Measurements from ENCODE around the gene CLTCL1.
"Not testable (repeated sequence)": the region's sequence is repeated elsewhere in the genome, so short reads cannot be mapped to it uniquely, and the experiment has no call there.

The CLTCL1 gene

GRCh38 chr22:19291580-19292457 is at the start of gene CLTCL1:
Gene CLTCL1 (minus strand): TSS chr22:19291719. CDS start chr22:19291641, 78 bp downstream.
- H3K4me3 ChIP-seq (ENCODE audit: low read length): peak within 1 kb of the TSS; percentile 96
- peaks cover 25% of the 10 kb centered on the region for H3K27me3 ChIP-seq (ENCODE audit: control insufficient read depth, insufficient read depth, low read length)
- no peaks in the 10 kb centered on the region for H3K9me3 ChIP-seq (ENCODE audit: control insufficient read depth, low read length)
- H3K9ac ChIP-seq (ENCODE audit: low read length): peak within 1 kb of the TSS; percentile 73
- peaks cover 18% of the 10 kb centered on the region for H3K4me1 ChIP-seq (ENCODE audit: control insufficient read depth, insufficient read depth, low read length)
- H3K36me3 ChIP-seq (ENCODE audit: control insufficient read depth, insufficient read depth, low read length): no peaks in the 10 kb centered on the region

DNA sequence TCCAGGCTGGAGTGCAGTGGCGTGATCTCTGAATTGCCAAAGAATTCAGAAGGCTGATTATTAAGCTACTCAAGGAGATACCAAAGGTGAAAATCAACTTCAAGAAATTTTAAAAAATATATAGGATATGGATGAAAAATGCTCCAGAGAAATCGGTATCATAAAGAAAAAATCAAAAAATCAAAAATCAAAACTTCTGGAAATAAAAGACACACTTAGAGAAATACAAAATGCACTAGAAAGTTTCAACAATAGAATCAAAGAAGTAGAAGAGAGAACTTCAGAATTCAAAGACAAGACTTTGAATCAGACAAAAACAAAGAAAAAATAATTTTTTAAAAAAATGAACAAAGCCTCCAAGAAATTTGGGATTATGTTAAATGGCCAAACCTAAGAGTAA is 45.6 kb upstream of the CLTCL1 start:
- no peak overlapping the region for H3K9ac ChIP-seq (ENCODE audit: low read length)
- no peaks in the 10 kb centered on the region for H3K36me3 ChIP-seq (ENCODE audit: control insufficient read depth, insufficient read depth, low read length)
- H3K4me3 ChIP-seq (ENCODE audit: low read length): no peak overlapping the region
- H3K27me3 ChIP-seq (ENCODE audit: control insufficient read depth, insufficient read depth, low read length): no peaks in the 10 kb centered on the region
- H3K4me1 ChIP-seq (ENCODE audit: control insufficient read depth, insufficient read depth, low read length): no peaks in the 10 kb centered on the region
- H3K9me3 ChIP-seq (ENCODE audit: control insufficient read depth, low read length): no peaks in the 10 kb centered on the region

GRCh38 chr22:19336133-19337075 is 44.9 kb upstream of the CLTCL1 start:
- no peaks in the 10 kb centered on the region for H3K4me1 ChIP-seq (ENCODE audit: control insufficient read depth, insufficient read depth, low read length)
- peaks cover 5% of the 10 kb centered on the region for H3K36me3 ChIP-seq (ENCODE audit: control insufficient read depth, insufficient read depth, low read length)
- H3K9ac ChIP-seq (ENCODE audit: low read length): no peak overlapping the region
- no peaks in the 10 kb centered on the region for H3K27me3 ChIP-seq (ENCODE audit: control insufficient read depth, insufficient read depth, low read length)
- no peak overlapping the region for H3K4me3 ChIP-seq (ENCODE audit: low read length)
- H3K9me3 ChIP-seq (ENCODE audit: control insufficient read depth, low read length): no peaks in the 10 kb centered on the region

DNA sequence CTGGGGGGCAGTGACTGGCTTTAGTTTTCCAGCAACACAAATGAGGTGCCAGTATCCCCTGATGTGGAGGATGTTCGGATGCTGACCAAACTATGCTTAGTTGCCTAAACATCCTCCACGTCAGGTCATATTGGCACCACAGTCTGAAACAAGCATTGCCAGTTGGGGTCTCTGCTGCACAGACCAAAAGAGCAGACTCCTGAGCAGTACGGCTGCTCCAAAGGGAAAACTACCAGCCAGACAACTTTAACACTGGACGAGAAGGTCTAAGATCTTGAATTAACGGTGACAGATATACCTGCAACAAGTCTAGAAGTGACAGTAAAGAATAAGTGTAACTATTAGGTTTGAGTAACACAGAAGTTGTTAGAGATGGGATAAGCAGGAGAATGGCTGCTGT is 40.5 kb upstream of the CLTCL1 start:
- Histone ChIP-seq H3K4me3 (ENCODE audit: low read length) (no peak overlapping the region), H3K36me3 (ENCODE audit: control insufficient read depth, insufficient read depth, low read length) (peaks cover 10% of the 10 kb centered on the region), H3K9ac (ENCODE audit: low read length) (no peak overlapping the region), H3K27me3 (ENCODE audit: control insufficient read depth, insufficient read depth, low read length) (no peaks in the 10 kb centered on the region), H3K4me1 (ENCODE audit: control insufficient read depth, insufficient read depth, low read length) (no peaks in the 10 kb centered on the region), H3K9me3 (ENCODE audit: control insufficient read depth, low read length) (no peaks in the 10 kb centered on the region)

DNA sequence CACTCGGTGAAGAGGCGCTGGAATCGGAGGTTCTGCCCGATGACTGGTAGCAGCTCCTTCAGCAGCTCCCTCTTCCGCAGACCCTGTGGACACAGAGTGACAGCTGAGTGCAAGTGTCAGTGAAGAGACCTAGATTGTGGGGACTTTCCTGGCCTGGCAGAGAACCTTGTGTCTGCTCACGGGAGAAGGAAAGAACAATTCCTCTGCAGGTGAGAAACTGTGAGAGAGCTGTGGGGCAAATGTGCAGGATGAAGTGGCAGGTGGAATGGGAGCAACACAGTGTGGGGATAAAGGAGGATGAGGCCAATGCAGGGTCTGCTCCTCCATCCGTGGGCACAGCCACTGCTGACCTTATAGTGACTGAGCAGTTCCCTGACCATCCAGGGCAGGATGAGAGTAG is 40.0 kb upstream of the CLTCL1 start:
- peaks cover 10% of the 10 kb centered on the region for H3K36me3 ChIP-seq (ENCODE audit: control insufficient read depth, insufficient read depth, low read length)
- H3K27me3 ChIP-seq (ENCODE audit: control insufficient read depth, insufficient read depth, low read length): no peaks in the 10 kb centered on the region
- H3K9ac ChIP-seq (ENCODE audit: low read length): no peak overlapping the region
- no peaks in the 10 kb centered on the region for H3K9me3 ChIP-seq (ENCODE audit: control insufficient read depth, low read length)
- H3K4me1 ChIP-seq (ENCODE audit: control insufficient read depth, insufficient read depth, low read length): no peaks in the 10 kb centered on the region
- no peak overlapping the region for H3K4me3 ChIP-seq (ENCODE audit: low read length)

- no peaks in the 10 kb centered on the region for H3K4me1 ChIP-seq (ENCODE audit: control insufficient read depth, insufficient read depth, low read length)
- H3K9ac ChIP-seq (ENCODE audit: low read length): no peak overlapping the region
- no peaks in the 10 kb centered on the region for H3K9me3 ChIP-seq (ENCODE audit: control insufficient read depth, low read length)
- peaks cover 10% of the 10 kb centered on the region for H3K36me3 ChIP-seq (ENCODE audit: control insufficient read depth, insufficient read depth, low read length)
- H3K4me3 ChIP-seq (ENCODE audit: low read length): no peak overlapping the region
- no peaks in the 10 kb centered on the region for H3K27me3 ChIP-seq (ENCODE audit: control insufficient read depth, insufficient read depth, low read length)
These were observed 39.4 kb upstream of the CLTCL1 start for GRCh38 chr22:19330865-19331418.

DNA sequence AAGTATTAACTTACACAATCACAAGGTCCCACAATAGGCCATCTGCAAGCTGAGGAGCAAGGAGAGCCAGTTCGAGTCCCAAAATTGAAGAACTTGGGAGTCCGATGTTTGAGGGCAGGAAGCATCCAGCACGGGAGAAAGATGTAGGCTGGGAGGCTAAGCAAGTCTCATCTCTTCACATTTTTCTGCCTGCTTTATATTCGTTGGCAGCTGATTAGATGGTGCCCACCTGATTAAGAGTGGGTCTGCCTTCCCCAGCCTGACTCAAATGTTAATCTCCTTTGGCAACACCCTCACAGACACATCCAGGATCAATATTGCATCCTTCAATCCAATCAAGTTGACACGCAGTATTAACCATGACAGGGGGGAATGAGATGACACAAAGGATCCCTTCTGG is 38.7 kb upstream of the CLTCL1 start:
- H3K4me3 ChIP-seq (ENCODE audit: low read length); H3K9me3 ChIP-seq (ENCODE audit: control insufficient read depth, low read length); H3K4me1 ChIP-seq (ENCODE audit: control insufficient read depth, insufficient read depth, low read length); H3K27me3 ChIP-seq (ENCODE audit: control insufficient read depth, insufficient read depth, low read length); H3K9ac ChIP-seq (ENCODE audit: low read length): not testable (repeated sequence)
- peaks cover 10% of the 10 kb centered on the region for H3K36me3 ChIP-seq (ENCODE audit: control insufficient read depth, insufficient read depth, low read length)

- H3K4me3 ChIP-seq (ENCODE audit: low read length): no peak overlapping the region
- H3K27me3 ChIP-seq (ENCODE audit: control insufficient read depth, insufficient read depth, low read length): no peaks in the 10 kb centered on the region
- no peaks in the 10 kb centered on the region for H3K9me3 ChIP-seq (ENCODE audit: control insufficient read depth, low read length)
- H3K9ac ChIP-seq (ENCODE audit: low read length): no peak overlapping the region
- H3K4me1 ChIP-seq (ENCODE audit: control insufficient read depth, insufficient read depth, low read length): no peaks in the 10 kb centered on the region
- H3K36me3 ChIP-seq (ENCODE audit: control insufficient read depth, insufficient read depth, low read length): peaks cover 10% of the 10 kb centered on the region
These were observed 37.9 kb upstream of the CLTCL1 start for GRCh38 chr22:19329454-19329853.

- H3K9me3 ChIP-seq (ENCODE audit: control insufficient read depth, low read length): no peaks in the 10 kb centered on the region
- no peak overlapping the region for H3K4me3 ChIP-seq (ENCODE audit: low read length)
- H3K4me1 ChIP-seq (ENCODE audit: control insufficient read depth, insufficient read depth, low read length): no peaks in the 10 kb centered on the region
- H3K36me3 ChIP-seq (ENCODE audit: control insufficient read depth, insufficient read depth, low read length): no peaks in the 10 kb centered on the region
- no peak overlapping the region for H3K9ac ChIP-seq (ENCODE audit: low read length)
- H3K27me3 ChIP-seq (ENCODE audit: control insufficient read depth, insufficient read depth, low read length): no peaks in the 10 kb centered on the region
These were observed 33.9 kb upstream of the CLTCL1 start for GRCh38 chr22:19325296-19325948.

- not testable (repeated sequence) for H3K9ac ChIP-seq (ENCODE audit: low read length); H3K9me3 ChIP-seq (ENCODE audit: control insufficient read depth, low read length); H3K36me3 ChIP-seq (ENCODE audit: control insufficient read depth, insufficient read depth, low read length); H3K4me3 ChIP-seq (ENCODE audit: low read length); H3K4me1 ChIP-seq (ENCODE audit: control insufficient read depth, insufficient read depth, low read length); H3K27me3 ChIP-seq (ENCODE audit: control insufficient read depth, insufficient read depth, low read length)
These were observed 31.9 kb upstream of the CLTCL1 start for GRCh38 chr22:19323420-19323819.

DNA sequence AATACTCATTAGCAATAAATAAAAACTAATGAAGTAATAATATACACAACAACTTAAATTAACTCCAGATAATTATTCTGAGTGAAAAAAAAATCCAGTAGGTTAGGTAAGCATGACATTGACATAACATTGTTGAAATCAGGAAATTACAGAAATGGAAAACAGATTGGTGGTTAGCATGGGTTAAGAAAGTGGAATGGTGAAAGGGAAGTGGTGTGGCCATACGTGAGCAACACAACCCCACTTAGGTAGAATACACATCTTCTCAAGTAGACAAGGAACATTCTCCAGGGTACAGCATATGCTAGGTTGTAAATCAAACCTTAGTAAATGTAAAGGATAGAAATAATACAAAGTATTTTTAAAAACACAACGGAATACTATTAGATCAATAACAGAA is 30.2 kb upstream of the CLTCL1 start:
- H3K4me1 ChIP-seq (ENCODE audit: control insufficient read depth, insufficient read depth, low read length): no peaks in the 10 kb centered on the region
- no peaks in the 10 kb centered on the region for H3K27me3 ChIP-seq (ENCODE audit: control insufficient read depth, insufficient read depth, low read length)
- peaks cover 8% of the 10 kb centered on the region for H3K9me3 ChIP-seq (ENCODE audit: control insufficient read depth, low read length)
- no peak overlapping the region for H3K9ac ChIP-seq (ENCODE audit: low read length)
- no peak overlapping the region for H3K4me3 ChIP-seq (ENCODE audit: low read length)
- H3K36me3 ChIP-seq (ENCODE audit: control insufficient read depth, insufficient read depth, low read length): no peaks in the 10 kb centered on the region
